Endothelial cell (in vitro differentiated cells): Measurements from ENCODE around the gene UBA5. TPM values are rescaled to one million over a fixed set of nuclear protein-coding genes. Genes with fewer than 3 reads are reported as not detected.

Experiments
- DNase-seq: peaks from one replicate; pipeline ENCODE4 v3.0.0; 2021; ENCODE audit warnings: low spot score
- H3K27ac Mint-ChIP-seq: one replicate; pipeline ENCODE4 v1.8.0; 2021; ENCODE audit warnings: mixed read lengths, inconsistent platforms; ENCODE audit not compliant: unreplicated experiment
- H3K27me3 Mint-ChIP-seq: one replicate; pipeline ENCODE4 v1.8.0; 2021; ENCODE audit warnings: mild to moderate bottlenecking, moderate library complexity, mixed read lengths, inconsistent platforms; ENCODE audit not compliant: unreplicated experiment
- H3K36me3 Mint-ChIP-seq: one replicate; pipeline ENCODE4 v1.8.0; 2021; ENCODE audit warnings: mild to moderate bottlenecking, low read depth, mixed read lengths, inconsistent platforms; ENCODE audit not compliant: unreplicated experiment
- H3K4me1 Mint-ChIP-seq: one replicate; pipeline ENCODE4 v1.8.0; 2021; ENCODE audit warnings: mild to moderate bottlenecking, mixed read lengths, inconsistent platforms; ENCODE audit not compliant: unreplicated experiment
- H3K4me3 Mint-ChIP-seq: one replicate; pipeline ENCODE4 v1.8.0; 2021; ENCODE audit warnings: mild to moderate bottlenecking, mixed read lengths, inconsistent platforms; ENCODE audit not compliant: unreplicated experiment
- H3K9me3 Mint-ChIP-seq: one replicate; pipeline ENCODE4 v1.8.0; 2021; ENCODE audit warnings: mixed read lengths, inconsistent platforms; ENCODE audit not compliant: unreplicated experiment
- CTCF ChIP-seq: fragments of 200-600 bp; sonication (generic); IDR thresholded peaks from one replicate; pipeline ENCODE4 v1.5.0; 2021; ENCODE audit warnings: antibody characterized with exemption; ENCODE audit not compliant: unreplicated experiment
- total RNA-seq: library from RNA; stranded (reverse); fragmentation: NEBNext Ultra II Directional; extraction: Animal tissue kit (Norgen Biotek cat#: 25700); gene quantifications from one replicate; pipeline ENCODE4 v1.2.1, GENCODE V29; 2021; ENCODE audit not compliant: unreplicated experiment

The UBA5 gene
- total RNA-seq, 1 donor from 2014 or later, result 53.5 TPM

DNA sequence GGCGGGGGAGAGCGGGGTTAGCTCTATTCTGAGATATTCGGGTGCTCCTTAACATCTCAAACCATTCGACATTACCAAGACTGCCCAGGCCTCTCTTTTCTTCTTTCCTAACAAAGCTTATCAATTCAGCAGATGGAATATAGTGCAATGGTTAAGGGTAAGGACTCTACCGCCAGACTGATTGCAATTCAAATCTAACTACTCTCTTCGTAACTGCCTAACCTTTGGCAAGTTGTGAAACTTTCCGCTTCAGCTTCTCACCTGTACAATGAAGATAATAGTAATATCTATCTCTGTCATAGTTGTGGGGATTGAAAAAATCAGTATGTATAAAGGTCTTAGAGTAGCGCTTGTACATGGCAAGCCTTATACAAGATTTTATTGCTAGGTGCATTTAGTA is 972 bp downstream of the UBA5 start:
- no peaks in the 10 kb centered on the region for H3K9me3 Mint-ChIP-seq
- DNase-seq, result no peak
- peak overlapping the region; percentile 89 for H3K27ac Mint-ChIP-seq
- no peak for TF ChIP-seq CTCF
- H3K4me1 Mint-ChIP-seq, result peaks cover 57% of the 10 kb centered on the region
- peak overlapping the region; percentile 97 for H3K4me3 Mint-ChIP-seq
- no peaks in the 10 kb centered on the region for H3K36me3 Mint-ChIP-seq
- H3K27me3 Mint-ChIP-seq, result no peaks in the 10 kb centered on the region

GRCh38 chr3:132662212-132662611 is 2.1 kb downstream of the UBA5 start:
- Mint-ChIP-seq H3K4me1 (peaks cover 55% of the 10 kb centered on the region), H3K4me3 (peak overlapping the region; percentile 43), H3K36me3 (no peaks in the 10 kb centered on the region), H3K27me3 (no peaks in the 10 kb centered on the region), H3K27ac (no peak overlapping the region), H3K9me3 (no peaks in the 10 kb centered on the region)
- no peak for TF ChIP-seq CTCF
- no peak for DNase-seq

- DNase-seq, result no peak
- TF ChIP-seq CTCF, result no peak
- Mint-ChIP-seq H3K27ac (no peak overlapping the region), H3K27me3 (peaks cover 5% of the 10 kb centered on the region), H3K36me3 (no peaks in the 10 kb centered on the region), H3K4me3 (no peak overlapping the region), H3K9me3 (no peaks in the 10 kb centered on the region), H3K4me1 (peaks cover 54% of the 10 kb centered on the region)
These were observed 5.2 kb downstream of the UBA5 start for GRCh38 chr3:132665230-132665745.

- peaks cover 4% of the 10 kb centered on the region for H3K36me3 Mint-ChIP-seq
- H3K27me3 Mint-ChIP-seq, result peaks cover 5% of the 10 kb centered on the region
- no peak overlapping the region for H3K27ac Mint-ChIP-seq
- no peak overlapping the region for H3K4me3 Mint-ChIP-seq
- TF ChIP-seq CTCF, result no peak
- no peaks in the 10 kb centered on the region for H3K9me3 Mint-ChIP-seq
- no peak for DNase-seq
- peaks cover 23% of the 10 kb centered on the region for H3K4me1 Mint-ChIP-seq
These were observed 9.2 kb downstream of the UBA5 start for GRCh38 chr3:132669256-132669777.

- no peaks in the 10 kb centered on the region for H3K27me3 Mint-ChIP-seq
- H3K27ac Mint-ChIP-seq, result no peak overlapping the region
- no peaks in the 10 kb centered on the region for H3K9me3 Mint-ChIP-seq
- peaks cover 8% of the 10 kb centered on the region for H3K36me3 Mint-ChIP-seq
- H3K4me1 Mint-ChIP-seq, result no peaks in the 10 kb centered on the region
- DNase-seq, result no peak
- no peak overlapping the region for H3K4me3 Mint-ChIP-seq
- TF ChIP-seq CTCF, result no peak
These were observed 15.3 kb downstream of the UBA5 start for GRCh38 chr3:132675408-132675807.
